ENCODE data around the gene CANX. TPM values are rescaled to one million over a fixed set of nuclear protein-coding genes. Genes with fewer than 3 reads are reported as not detected.
A peak's percentile ranks its signal among the peaks of the same experiment; 100 is the strongest.

The CANX gene
- total RNA-seq, 1 experiment from 2014 or later, result 538 TPM

GRCh38 chr5:179734536-179735164, 35.9 kb downstream of the CANX start:
- no peaks in the 10 kb centered on the region for H3K9me3 ChIP-seq (ENCODE audit: control insufficient read depth, low read depth, low read length)
- no peak overlapping the region for H2BK5ac ChIP-seq (ENCODE audit: insufficient read length, low read length)
- no peak overlapping the region for H2BK20ac ChIP-seq (ENCODE audit: low read depth, low read length, poor library complexity, severe bottlenecking)
- H3K79me2 ChIP-seq (ENCODE audit: insufficient read depth, low read length), result peaks cover 38% of the 10 kb centered on the region
- Mint-ChIP-seq H3K4me3 (peak overlapping the region; percentile 95 to 98), H3K36me3 (ENCODE audit: insufficient read depth in 1 of 3, low read depth in 3 of 3) (peaks cover 20 to 41% (median 38%) of the 10 kb centered on the region in 3 experiments), H3K9me3 (no peaks in the 10 kb centered on the region), H3K27me3 (ENCODE audit: low read depth) (no peaks in the 10 kb centered on the region), H3K27ac (peak overlapping the region in 2 of 3 experiments; percentile 5 to 11; a peak in 3 of 7 replicates), H3K4me1 (peaks cover 11 to 18% of the 10 kb centered on the region in 2 experiments)
- no peak overlapping the region for H2AK5ac ChIP-seq (ENCODE audit: insufficient read length, low read length)
- no peak overlapping the region for H3K18ac ChIP-seq (ENCODE audit: insufficient read length, low read depth, low read length)
- H3K27ac ChIP-seq (ENCODE audit: insufficient read length, low read depth, low read length), result no peak overlapping the region
- no peak overlapping the region for H2BK15ac ChIP-seq (ENCODE audit: low read depth, low read length)
- no peak overlapping the region for H4K91ac ChIP-seq (ENCODE audit: insufficient read length, low read depth, low read length)
- no peak overlapping the region for H2BK120ac ChIP-seq (ENCODE audit: low read depth, low read length, poor library complexity, severe bottlenecking)
- no peak overlapping the region for H3K4ac ChIP-seq (ENCODE audit: low read depth, low read length)
- H3K4me2 ChIP-seq (ENCODE audit: insufficient read depth, insufficient read length, low read length), result peak overlapping the region; percentile 94
- no peak overlapping the region for H3K23ac ChIP-seq (ENCODE audit: insufficient read length, low read depth, low read length)
- no peak overlapping the region for H3T11ph ChIP-seq (ENCODE audit: low read length)
- H3K56ac ChIP-seq (ENCODE audit: insufficient read length, low read depth, low read length), result no peak overlapping the region
- H3K23me2 ChIP-seq (ENCODE audit: insufficient read length, low read depth, low read length, poor library complexity, severe bottlenecking), result no peaks in the 10 kb centered on the region
- no peak overlapping the region for H2BK12ac ChIP-seq (ENCODE audit: insufficient read length, low read depth, low read length)
- no peaks in the 10 kb centered on the region for H3K4me1 ChIP-seq (ENCODE audit: insufficient read depth, low read length)
- no peaks in the 10 kb centered on the region for H3K27me3 ChIP-seq (ENCODE audit: insufficient read depth, low read length)
- no peak overlapping the region for H4K5ac ChIP-seq (ENCODE audit: insufficient read length, low read depth, low read length)
- no peak for TF ChIP-seq CTCF (conservative IDR thresholded peaks at IDR 0.05)
- H2AFZ ChIP-seq (ENCODE audit: low read length), result no peak overlapping the region
- WGBS (ENCODE audit: extremely low coverage, insufficient read length, low lambda C conversion rate), result no CpG with 5 or more reads among the region's 12 CpGs
- no peak for DNase-seq
- H3K79me1 ChIP-seq (ENCODE audit: insufficient read depth, low read depth, low read length, poor library complexity, severe bottlenecking), result no peaks in the 10 kb centered on the region
- no peaks in the 10 kb centered on the region for H4K20me1 ChIP-seq (ENCODE audit: control insufficient read depth, insufficient read depth, insufficient read length)
- H3K14ac ChIP-seq (ENCODE audit: insufficient read depth, low read length), result no peak overlapping the region
- no peak overlapping the region for H3K9ac ChIP-seq (ENCODE audit: extremely low read depth, insufficient read length, low read length)
- H4K8ac ChIP-seq (replicated peaks; ENCODE audit: insufficient read length, low read depth, low read length), result no peak overlapping the region
